GM12878 (cell line): ENCODE results near the gene METTL17. TPM values are rescaled to one million over a fixed set of nuclear protein-coding genes. Genes with fewer than 3 reads are reported as not detected.

ENCODE experiments used
- ATAC-seq: fragments of 200-7000 bp; cut with Tn5 transposase; 3 replicates; pipeline ENCODE4 v1.9.1; 2020; ENCODE audit warnings: mild to moderate bottlenecking, moderate library complexity
- BruUV-seq: library from RNA; stranded (reverse); fragments of 400-500 nt; replicated peaks from 2 replicates; lab custom pipeline; 2021; lab: Mats Ljungman, UMichigan
- CTCF ChIA-PET: fragments of 300-600 bp; sonication (Branson Sonifier 250); formaldehyde crosslinking; extraction: SDS; loops from one replicate; lab custom pipeline; 2021; ENCODE audit warnings: inconsistent platforms; lab: Yijun Ruan, JAX
- POLR2A ChIA-PET: fragments of 350-600 bp; formaldehyde crosslinking; extraction: SDS; loops from one replicate; lab custom pipeline; 2021; ENCODE audit warnings: inconsistent platforms; lab: Charles Lee
- RAD21 ChIA-PET: fragments of 300-600 bp; sonication (Branson Sonifier 250); formaldehyde crosslinking; loops from one replicate; lab custom pipeline; 2023; ENCODE audit warnings: antibody characterized with exemption; ENCODE audit not compliant: unreplicated experiment; lab: Charles Lee
- SMC1A ChIA-PET: fragments of 300-600 bp; sonication (Branson Sonifier 250); formaldehyde crosslinking; loops from one replicate; lab custom pipeline; 2023; ENCODE audit not compliant: unreplicated experiment, uncharacterized antibody; lab: Charles Lee
- DNase-seq: peaks from one replicate; pipeline ENCODE4 v3.0.0-alpha.2; 2011; ENCODE audit warnings: low read depth, low spot score
- FAIRE-seq: peaks from 3 replicates; lab custom pipeline; 2011; peaks lifted over from hg19 to GRCh38; lab: Jason Lieb, UNC
- H2AFZ ChIP-seq: 2 replicates; pipeline ENCODE4 v1.6.0; 2011; ENCODE audit warnings: low read depth, low read length, control low read depth; ENCODE audit not compliant: control insufficient read depth
- H3K27ac ChIP-seq: 2 replicates; pipeline ENCODE4 v1.5.1; 2011; ENCODE audit warnings: control low read depth; ENCODE audit not compliant: control insufficient read depth, insufficient read depth
- H3K27me3 ChIP-seq, 2 experiments: replicated peaks in 1 of 2; 2 replicates each; pipeline versions ENCODE4 v1.6.0 to v1.6.1; 2011; ENCODE audit warnings: low read length in 1 of 2; ENCODE audit not compliant: control insufficient read depth in 2 of 2, insufficient read depth in 2 of 2
- H3K36me3 ChIP-seq, 2 experiments: 2 replicates each; pipeline ENCODE4 v1.5.1; 2011; ENCODE audit warnings: low read length in 1 of 2; ENCODE audit not compliant: control insufficient read depth in 2 of 2, insufficient read depth in 2 of 2
- H3K4me1 ChIP-seq: 2 replicates; pipeline ENCODE4 v1.6.1; 2011; ENCODE audit warnings: mild to moderate bottlenecking, low read length, moderate library complexity, mixed read lengths; ENCODE audit not compliant: control insufficient read depth, insufficient read depth
- H3K4me2 ChIP-seq: 2 replicates; pipeline ENCODE4 v1.6.0; 2011; ENCODE audit warnings: control low read depth; ENCODE audit not compliant: control insufficient read depth, insufficient read depth
- H3K4me3 ChIP-seq: fragments of 200-600 bp; sonication (generic); 2 replicates; pipeline ENCODE4 v1.5.1; 2016
- H3K79me2 ChIP-seq: 2 replicates; pipeline ENCODE4 v1.6.0; 2011; ENCODE audit warnings: low read length; ENCODE audit not compliant: control insufficient read depth, insufficient read depth
- H3K9ac ChIP-seq: 2 replicates; pipeline ENCODE4 v1.8.0; 2011; ENCODE audit warnings: low read length, control low read depth, mixed read lengths; ENCODE audit not compliant: control insufficient read depth, insufficient read depth
- H3K9me3 ChIP-seq: replicated peaks from 3 replicates; pipeline ENCODE4 v1.5.1; 2011; ENCODE audit warnings: mild to moderate bottlenecking, low read length; ENCODE audit not compliant: control insufficient read depth, insufficient read depth
- H4K20me1 ChIP-seq: 2 replicates; pipeline ENCODE4 v1.6.0; 2011; ENCODE audit not compliant: control insufficient read depth, insufficient read depth
- ATF2 ChIP-seq: IDR thresholded peaks from 2 replicates; pipeline ENCODE4 v1.6.1; 2012; ENCODE audit warnings: low read length, inconsistent platforms
- CHD4 ChIP-seq: fragments of 200-600 bp; sonication (generic); IDR thresholded peaks from 2 replicates; pipeline ENCODE4 v1.6.1; 2016; ENCODE audit warnings: mild to moderate bottlenecking
- CUX1 ChIP-seq: IDR thresholded peaks from 2 replicates; pipeline ENCODE4 v1.6.1; 2012; ENCODE audit warnings: improper control_type of control experiment, low read depth, low read length; ENCODE audit not compliant: insufficient replicate concordance
- IRF4 ChIP-seq: IDR thresholded peaks from 2 replicates; pipeline ENCODE4 v1.6.1; 2011; ENCODE audit warnings: low read depth, low read length
- PAX5 ChIP-seq: IDR thresholded peaks from 2 replicates; pipeline ENCODE4 v1.6.1; 2011; ENCODE audit warnings: low read depth, low read length, borderline replicate concordance
- RBBP5 ChIP-seq: fragments of 200-600 bp; sonication (generic); conservative IDR thresholded peaks from 2 replicates; pipeline ENCODE4 v1.6.1; 2016
- SMAD5 ChIP-seq: IDR thresholded peaks from 2 replicates; pipeline ENCODE4 v1.6.1; 2016; ENCODE audit warnings: antibody characterized with exemption, low read depth
- SMARCA5 ChIP-seq: fragments of 450-650 bp; IDR thresholded peaks from 2 replicates; pipeline ENCODE4 v1.6.1; 2017; ENCODE audit warnings: mild to moderate bottlenecking
- SREBF2 ChIP-seq: IDR thresholded peaks from 2 replicates; pipeline ENCODE4 v1.6.1; 2012; ENCODE audit warnings: mild to moderate bottlenecking, low read length
- STAT1 ChIP-seq: fragments of 450-650 bp; conservative IDR thresholded peaks from 2 replicates; pipeline ENCODE4 v1.6.1; 2014; ENCODE audit warnings: antibody characterized with exemption, mild to moderate bottlenecking
- SUPT20H ChIP-seq: IDR thresholded peaks from 2 replicates; pipeline ENCODE4 v1.6.1; 2011; ENCODE audit warnings: low read depth, mild to moderate bottlenecking, low read length, moderate library complexity, borderline replicate concordance; ENCODE audit not compliant: control insufficient read depth
- ZNF207 ChIP-seq: fragments of 450-650 bp; IDR thresholded peaks from 2 replicates; pipeline ENCODE4 v1.6.1; 2014; ENCODE audit warnings: antibody characterized with exemption, mild to moderate bottlenecking, borderline replicate concordance
- WGBS: methylation state at CpG from one replicate; pipeline ENCODE4 v1.1.6; 2016; ENCODE audit warnings: low lambda C conversion rate; ENCODE audit not compliant: insufficient replicate concordance, insufficient coverage; ENCODE audit errors: missing lambda C conversion rate; 5-methylcytosine and 5-hydroxymethylcytosine counted together
- in situ Hi-C: fragments of 300-500 bp; cut with MboI; formaldehyde crosslinking; loops from 9 replicates; pipeline ENCODE4 v1.14.3; 2018; ENCODE audit warnings: mixed read lengths
- intact Hi-C: fragments of 100-400 bp; cut with micrococcal nuclease; formaldehyde crosslinking; loops from one replicate; pipeline ENCODE4 v1.14.2; 2022; ENCODE audit not compliant: unreplicated experiment
- polyA plus RNA-seq, 11 experiments: library from polyadenylated mRNA; depleted of rRNA in 4 of 11; unstranded in 6 of 11; stranded (reverse) in 5 of 11; fragments of >200 nt; fragmentation: Nextera tagmentation in 4 of 11; fragmentation: Illumina TruSeq in 1 of 11; extraction: Ambion mirVana in 4 of 11; extraction: Trizol in 1 of 11; gene quantifications; 1 replicate in 1 of 11; 2 replicates in 10 of 11; pipeline versions ENCODE4 v1.2.1 to v1.2.3, GENCODE V29; 2011 to 2016; ENCODE audit warnings: inconsistent platforms in 2 of 11, missing spikeins in 2 of 11, low read depth in 1 of 11
- total RNA-seq, 4 experiments: library from RNA; depleted of rRNA in 3 of 4; stranded (reverse); fragments of >200 nt in 3 of 4; fragmentation: Illumina TruSeq in 1 of 4; extraction: Trizol in 1 of 4; gene quantifications; 2 replicates each; pipeline versions ENCODE4 v1.2.1 to v1.2.3, GENCODE V29; 2013 to 2021

Gene METTL17
- total and polyA plus RNA-seq, 10 of the 15 experiments (the other 5 are each of a cell fraction or from before 2014, with no cell fraction given), result 70.4 to 130 (median 97.5) TPM

GRCh38 chr14:21043974-21044618 is 54.3 kb downstream of the METTL17 start:
- ATAC-seq, result no peak
- Histone ChIP-seq H3K36me3 (no peaks in the 10 kb centered on the region), H3K4me2 (no peak overlapping the region), H2AFZ (no peak overlapping the region), H3K79me2 (no peaks in the 10 kb centered on the region), H3K4me1 (no peaks in the 10 kb centered on the region), H3K9me3 (no peaks in the 10 kb centered on the region), H3K27ac (no peak overlapping the region), H3K27me3 (peaks cover 0 to 11% of the 10 kb centered on the region in 2 experiments; a peak in 2 of 4 replicates), H3K4me3 (no peak overlapping the region), H3K9ac (no peak overlapping the region), H4K20me1 (no peaks in the 10 kb centered on the region; the same call in 1 of the 2 replicates)
- in situ Hi-C loops (no loop called here), intact Hi-C loops (no loop called here)
- no peak for TF ChIP-seq ATF2
- no peak for TF ChIP-seq SMAD5
- TF ChIP-seq STAT1, result no peak
- TF ChIP-seq CHD4, result no peak
- no peak for TF ChIP-seq RBBP5
- no peak for TF ChIP-seq SUPT20H
- no peak for TF ChIP-seq PAX5
- no peak for TF ChIP-seq ZNF207
- TF ChIP-seq CUX1, result no peak
- TF ChIP-seq SMARCA5, result no peak
- TF ChIP-seq IRF4, result no peak
- no peak for TF ChIP-seq SREBF2
- no peak for FAIRE-seq
- ChIA-PET CTCF (interaction anchor here (0.7 to 2.3 kb wide), 2 partner anchors 29 to 286 kb away, joined by 3 to 11 read pairs; no protein-coding TSS in a partner anchor), SMC1A (interaction anchor here (2.1 kb wide), 1 partner anchor 30 kb away, joined by 7 read pairs; no protein-coding TSS in a partner anchor), POLR2A (no interaction called here), RAD21 (no interaction called here)
- WGBS, result 32% methylated on average over 6 of the region's 6 CpGs
- no TSS peak for BruUV-seq
- DNase-seq, result no peak
